Hematopoietic multipotent progenitor cell (in vitro differentiated cells): ENCODE results near the gene ZNF469. TPM values are rescaled to one million over a fixed set of nuclear protein-coding genes. Genes with fewer than 3 reads are reported as not detected.
"Not testable (repeated sequence)": the region's sequence is repeated elsewhere in the genome, so short reads cannot be mapped to it uniquely, and the experiment has no call there.

Experiments
- DNase-seq, 3 donors: peaks; one replicate each; pipeline ENCODE4 v3.0.0-alpha.2; 2011 to 2015; ENCODE audit warnings: low read depth in 2 of 3, low spot score in 2 of 3
- total RNA-seq: library from RNA; depleted of rRNA; stranded (reverse); fragments of >200 nt; gene quantifications from one replicate; pipeline ENCODE4 v1.2.3, GENCODE V29; 2012

Gene ZNF469
- total RNA-seq, 1 donor: 2.2 TPM

DNA sequence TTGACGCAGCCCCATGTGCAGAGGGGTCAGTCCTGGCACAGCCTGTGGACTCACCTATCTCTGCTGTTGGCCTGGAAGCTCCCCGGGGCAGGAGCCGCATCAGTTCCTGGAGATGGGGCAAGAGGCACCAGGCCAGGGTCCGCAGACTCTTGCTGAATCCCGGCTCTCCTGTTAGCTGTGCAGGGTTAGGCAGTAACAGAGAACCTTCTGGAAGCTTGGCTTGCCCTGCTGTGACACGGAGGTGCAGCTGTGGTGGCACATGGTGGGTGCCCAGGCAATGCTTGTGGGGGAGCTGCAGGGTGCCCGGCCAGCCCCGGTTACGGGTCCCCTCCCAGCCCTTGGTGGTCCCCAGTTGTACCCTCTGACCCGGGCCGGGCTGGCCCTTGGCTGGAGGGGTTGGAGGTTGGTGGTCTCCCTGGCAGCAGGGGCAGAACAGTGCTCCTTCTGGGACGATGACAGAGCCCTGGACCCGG is 26.0 kb upstream of the ZNF469 start:
- DNase-seq: no peak

DNA sequence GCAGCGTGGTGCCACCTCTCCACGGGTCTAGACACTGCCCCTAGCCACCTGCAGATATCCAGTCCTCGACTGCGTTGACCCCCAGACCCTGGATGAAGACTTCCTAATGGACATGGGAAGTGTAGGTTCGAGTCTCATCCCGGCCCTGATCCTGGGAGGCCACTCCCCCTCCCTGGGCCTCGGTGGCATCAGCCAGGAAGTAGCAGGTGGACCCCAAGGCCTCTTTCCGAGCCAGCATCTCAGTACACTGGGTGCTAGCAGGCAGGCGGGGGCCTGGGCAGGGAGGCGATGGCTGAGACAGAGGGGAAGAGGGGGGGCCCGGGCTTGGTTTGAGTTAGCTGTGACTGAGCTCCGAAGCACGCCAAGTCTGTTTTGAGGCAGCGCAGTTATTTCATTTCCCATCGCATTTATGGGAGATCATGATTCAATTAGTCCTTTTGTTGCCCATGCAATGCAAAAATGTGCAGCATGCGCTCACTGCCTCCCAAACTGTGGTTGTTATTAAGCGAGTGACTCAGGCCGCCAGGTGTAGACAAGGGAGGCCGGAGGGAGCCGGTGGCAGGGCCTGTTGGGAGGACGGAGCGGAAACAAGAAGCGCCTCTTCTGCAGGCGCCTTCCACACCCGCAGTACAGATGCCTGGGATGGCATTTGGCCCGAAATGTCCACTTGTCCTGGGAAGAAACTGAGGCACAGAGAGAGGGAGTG is 25.3 kb upstream of the ZNF469 start:
- DNase-seq: no peak

DNA sequence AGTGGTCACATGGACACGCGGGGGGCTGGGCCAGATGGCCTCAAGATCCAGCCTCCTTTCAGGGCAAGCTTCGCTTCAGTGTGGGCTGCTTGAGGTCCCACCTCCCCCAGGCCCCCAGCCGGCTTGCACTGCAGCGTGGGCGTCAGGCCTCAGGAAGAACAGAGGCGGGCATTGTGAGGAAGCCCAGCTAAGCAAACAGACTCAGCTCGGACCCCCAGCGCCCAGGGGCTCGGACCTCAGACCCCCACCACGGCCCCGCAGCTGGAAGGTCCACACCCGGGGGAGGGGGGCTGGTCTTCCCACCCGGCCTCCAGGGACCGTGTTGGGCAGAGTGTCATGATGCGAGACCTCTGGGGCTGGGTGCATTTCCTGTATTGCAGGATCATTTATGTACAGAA is 24.7 kb upstream of the ZNF469 start:
- no peak for DNase-seq

DNA sequence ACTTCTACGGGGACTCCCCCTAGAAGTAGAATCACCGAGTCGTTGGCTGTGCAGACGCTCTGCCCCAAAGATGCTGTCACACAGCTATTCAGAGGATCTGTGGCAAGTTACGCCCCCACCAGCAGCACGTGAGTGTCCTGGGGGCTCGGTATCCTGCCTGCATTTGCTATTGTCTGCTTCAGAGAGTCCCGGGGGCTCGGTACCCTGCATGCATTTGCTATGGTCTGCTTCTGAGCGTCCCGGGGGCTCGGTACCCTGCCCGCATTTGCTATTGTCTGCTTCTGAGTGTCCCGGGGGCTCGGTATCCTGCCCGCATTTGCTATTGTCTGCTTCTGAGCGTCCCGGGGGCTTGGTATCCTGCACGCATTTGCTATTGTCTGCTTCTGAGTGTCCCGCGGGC is 23.8 kb upstream of the ZNF469 start:
- DNase-seq: no peak

DNA sequence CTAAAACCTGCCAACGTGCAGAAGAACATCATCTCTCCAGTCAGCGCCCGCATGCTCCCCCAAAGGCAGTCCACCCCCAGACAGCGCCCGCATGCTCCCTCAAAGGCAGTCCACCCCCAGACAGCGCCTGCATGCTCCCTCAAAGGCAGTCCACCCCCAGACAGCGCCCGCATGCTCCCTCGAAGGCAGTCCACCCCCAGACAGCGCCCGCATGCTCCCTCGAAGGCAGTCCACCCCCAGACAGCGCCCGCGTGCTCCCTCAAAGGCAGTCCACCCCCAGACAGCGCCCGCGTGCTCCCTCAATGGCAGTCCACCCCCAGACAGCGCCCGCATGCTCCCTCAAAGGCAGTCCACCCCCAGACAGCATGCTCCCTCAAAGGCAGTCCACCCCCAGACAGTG is 22.4 kb upstream of the ZNF469 start:
- DNase-seq: not testable (repeated sequence)

DNA sequence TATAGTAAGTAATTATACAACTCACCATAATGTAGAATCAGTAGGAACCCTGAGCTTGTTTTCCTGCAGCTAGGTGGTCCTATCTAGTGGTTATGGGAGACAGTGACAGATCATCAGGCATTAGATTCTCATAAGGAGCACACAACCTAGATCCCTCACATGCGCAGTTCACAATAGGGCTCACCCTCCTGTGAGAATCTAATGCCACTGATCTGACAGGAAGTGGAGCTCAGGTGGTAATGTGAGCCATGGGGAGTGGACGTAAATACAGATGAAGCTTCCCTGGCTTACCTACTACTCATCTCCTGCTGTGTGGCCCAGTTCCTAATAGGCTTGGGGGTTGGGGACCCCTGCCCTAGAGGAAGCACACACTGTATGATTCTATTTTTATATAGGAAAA is 21.8 kb upstream of the ZNF469 start:
- no peak for DNase-seq

DNA sequence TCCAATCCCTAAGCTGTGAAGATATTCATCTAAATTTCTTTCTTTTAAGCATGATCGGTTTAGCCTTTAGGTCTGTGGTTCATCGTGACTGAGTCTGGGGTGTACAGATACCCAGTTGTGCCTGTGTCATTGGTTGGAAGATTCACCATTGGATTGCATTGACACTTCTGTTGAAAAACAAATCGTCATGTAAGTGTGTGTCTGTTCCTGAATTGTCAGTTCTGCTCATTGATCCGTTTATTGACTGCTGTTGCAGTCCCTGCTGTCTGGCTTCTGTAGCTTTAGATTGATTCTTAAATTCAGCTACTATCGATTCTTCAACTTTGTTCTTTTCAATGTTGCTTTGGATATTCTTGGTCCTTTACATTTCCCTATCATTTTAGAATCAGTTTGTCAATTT is 21.0 kb upstream of the ZNF469 start:
- no peak for DNase-seq

DNA sequence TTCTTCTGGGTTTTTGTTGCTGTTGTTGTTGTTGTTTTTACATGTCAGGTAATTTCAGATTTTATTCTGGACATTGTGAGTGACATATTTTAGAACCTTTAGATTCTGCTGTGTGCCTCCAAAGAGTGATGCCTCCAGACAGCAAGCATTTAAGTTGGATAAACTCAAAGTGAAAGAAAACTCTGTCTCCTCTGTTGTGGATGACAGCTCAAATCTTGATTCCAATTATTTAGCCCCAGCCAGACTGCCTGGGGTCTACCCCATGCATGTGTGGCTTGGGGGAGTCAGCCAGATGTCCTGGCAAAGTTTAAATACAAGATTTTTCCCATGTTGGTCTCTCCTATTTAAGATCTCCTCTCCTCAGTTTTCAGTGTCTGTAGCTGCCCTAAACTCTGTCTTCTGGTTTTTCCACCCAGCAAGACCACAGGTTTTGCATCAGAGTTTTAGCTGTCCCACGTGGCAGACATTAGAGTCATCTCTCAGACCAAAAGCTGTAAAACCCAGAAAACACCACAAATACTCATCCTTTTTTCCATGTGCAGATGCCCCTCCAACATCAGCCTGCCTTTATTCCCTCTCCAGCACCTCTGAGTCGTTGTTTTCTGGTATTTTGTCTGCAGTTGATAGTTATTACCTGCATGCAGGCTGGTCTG is 19.4 kb upstream of the ZNF469 start:
- DNase-seq: no peak

DNA sequence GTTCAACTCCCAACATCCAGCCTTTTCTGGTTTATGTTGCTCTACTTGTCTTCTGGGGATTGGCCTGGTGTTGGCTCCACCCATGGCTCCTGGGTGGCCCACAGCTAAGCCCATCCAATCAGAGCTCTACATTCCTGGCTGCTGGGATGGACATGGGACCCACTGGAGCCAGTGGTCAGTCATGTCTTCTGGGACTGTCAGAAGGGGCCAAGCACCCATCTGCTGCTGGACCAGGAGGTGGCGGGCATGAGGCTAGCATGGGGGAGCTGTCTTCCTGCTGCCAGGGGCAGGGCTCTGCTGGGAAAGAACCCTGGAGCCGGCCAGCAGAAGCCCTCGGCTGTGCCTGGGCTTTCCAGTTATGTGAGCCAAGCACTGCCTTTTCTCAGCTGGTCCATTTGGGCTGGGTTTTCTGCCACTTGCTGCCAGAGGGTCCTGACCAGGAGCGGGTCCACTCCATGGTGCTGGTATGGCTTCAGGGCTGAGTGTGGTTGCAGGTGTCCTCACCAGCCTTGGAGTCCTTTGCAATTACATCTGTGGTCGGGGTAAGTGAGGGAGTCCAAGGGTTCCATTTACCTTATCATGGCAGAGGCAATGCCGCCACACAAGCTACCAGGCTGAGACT is 17.4 kb upstream of the ZNF469 start:
- DNase-seq: no peak

DNA sequence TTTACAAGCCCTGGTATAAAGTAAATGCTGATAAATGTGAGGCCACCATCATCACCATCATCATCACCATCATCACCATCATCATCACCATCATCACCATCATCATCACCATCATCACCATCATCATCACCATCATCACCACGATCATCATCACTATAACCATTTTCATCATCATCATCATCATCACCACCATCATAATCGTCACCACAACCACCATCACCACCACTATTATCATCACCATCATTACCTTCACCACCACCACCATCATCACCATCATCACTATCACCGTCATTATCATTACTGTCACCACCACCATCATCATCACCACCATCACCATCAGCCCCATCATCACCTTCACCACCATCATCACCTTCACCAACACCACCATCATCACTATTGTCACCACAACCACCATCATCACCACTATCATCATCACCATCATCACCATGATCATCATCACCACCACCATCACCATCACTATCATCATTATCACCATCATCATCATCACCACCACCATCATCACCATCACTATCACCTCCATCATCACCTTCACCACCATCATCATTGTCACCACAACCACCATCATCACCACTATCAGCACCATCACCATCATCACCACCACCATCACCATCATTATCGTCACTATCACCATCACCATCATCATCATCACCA is 16.6 kb upstream of the ZNF469 start:
- no peak for DNase-seq

DNA sequence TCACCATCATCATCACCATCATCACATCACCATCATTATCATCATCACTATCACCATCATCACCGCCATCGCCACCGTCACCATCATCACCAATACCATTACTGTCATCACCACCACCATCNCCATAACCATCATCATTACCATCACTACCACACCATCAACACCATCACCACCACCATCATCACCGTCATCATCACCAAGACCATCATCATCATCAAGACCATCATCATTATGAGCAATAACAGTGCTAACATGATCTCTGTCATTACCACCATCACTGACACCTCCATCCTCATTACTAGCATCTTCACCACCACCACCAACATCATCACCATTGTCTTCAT is 16.1 kb upstream of the ZNF469 start:
- no peak for DNase-seq

DNA sequence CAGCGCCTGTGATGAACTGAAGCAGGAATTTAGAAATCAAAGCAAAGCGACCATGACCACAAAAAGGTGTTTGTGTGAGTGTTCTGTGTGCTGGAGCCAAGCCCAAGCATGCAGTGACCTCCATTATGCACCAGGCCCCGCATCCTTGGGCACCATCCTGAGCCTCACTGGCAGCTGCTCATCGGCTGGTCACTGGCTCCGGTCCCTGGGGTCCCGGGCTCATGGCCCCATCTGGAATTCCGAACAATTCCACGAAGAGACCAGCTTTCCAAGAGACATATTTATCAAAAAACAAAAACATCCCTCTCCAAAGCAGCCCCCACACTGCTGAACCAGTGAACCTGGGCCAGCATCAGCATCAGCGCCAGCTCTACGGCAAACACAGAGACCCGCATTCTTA is 15.2 kb upstream of the ZNF469 start:
- DNase-seq: no peak

DNA sequence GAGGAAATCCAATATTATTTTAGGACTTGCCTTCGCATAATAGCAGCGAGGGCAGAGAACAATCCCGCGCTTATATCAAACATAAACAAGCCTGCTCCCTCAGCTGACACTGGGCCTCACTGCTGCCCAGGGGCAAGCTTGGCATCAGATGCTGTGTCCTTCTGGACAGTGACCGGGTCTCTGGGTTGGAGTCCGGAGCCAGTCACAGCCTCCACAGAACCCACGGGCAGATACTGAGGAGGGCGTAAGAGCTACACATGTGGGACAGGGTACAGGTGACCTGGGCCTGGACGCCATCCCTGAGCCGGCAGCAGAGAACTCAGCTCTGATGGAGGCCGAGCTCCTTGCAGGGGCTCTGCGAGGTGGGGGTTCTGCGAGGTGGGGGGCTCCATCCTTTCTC is 14.7 kb upstream of the ZNF469 start:
- DNase-seq: no peak

DNA sequence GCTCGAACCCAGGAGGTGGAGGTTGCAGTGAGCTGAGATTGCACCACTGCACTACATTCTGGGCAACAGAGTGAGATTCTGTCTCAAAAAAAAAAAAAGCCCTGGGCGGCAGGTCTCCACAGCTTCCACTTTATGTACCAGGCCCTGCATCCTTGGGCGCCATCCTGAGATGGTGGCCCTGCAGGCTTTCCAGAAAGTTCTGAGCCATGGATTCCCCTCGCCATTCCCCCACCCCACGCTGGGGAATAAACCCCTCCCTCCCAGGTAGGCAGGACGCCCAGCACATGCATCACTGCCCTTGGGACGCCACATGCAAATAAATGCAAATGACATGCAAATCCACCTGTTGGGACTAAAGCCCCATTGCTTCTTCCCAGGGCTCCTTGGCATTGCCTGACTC is 13.8 kb upstream of the ZNF469 start:
- no peak for DNase-seq

DNA sequence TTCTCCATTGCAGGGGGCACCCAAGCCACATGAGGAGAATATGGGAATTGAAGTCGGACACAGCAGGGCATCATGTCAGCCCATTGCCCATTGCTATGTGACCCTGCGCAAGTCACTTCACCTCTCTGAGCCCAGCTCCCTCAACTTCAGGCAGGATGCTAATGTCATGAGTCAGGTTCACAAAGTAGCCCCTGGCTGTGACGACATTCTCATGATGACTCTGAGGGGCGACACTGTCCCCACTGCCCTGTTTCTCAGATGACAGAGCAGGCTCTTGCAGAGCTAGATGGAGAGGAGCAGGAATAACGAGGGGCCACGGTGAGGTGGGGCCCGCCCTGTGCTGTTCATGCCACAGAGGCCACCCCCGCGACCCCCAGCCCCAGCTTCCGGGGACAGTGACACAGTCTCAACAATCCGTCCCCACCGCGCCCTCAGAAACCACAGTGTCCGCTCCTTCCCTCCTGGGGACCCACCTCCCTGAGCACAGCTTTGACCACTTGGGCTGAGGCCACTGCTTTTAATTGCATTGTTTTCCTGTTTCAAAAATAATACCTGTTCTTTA is 13.2 kb upstream of the ZNF469 start:
- DNase-seq: no peak

DNA sequence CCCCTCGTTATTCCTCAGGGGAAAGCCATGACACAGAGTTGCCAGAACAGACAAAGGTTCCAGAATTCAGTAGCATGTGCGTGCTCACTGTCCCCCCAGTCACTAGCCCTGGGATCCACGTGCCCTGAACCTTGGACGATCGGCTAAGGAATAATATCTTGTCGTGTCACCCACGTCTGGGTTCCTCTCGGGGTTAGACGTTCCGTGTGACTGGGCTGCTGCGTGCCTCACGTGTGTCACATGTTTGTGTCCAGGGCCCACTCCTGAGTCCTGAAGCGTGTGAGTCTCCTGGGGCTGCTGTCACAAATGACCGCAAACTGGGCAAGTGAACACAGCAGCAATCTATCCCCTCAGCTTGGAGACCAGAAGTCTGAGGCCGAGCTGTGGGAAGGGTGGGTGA is 12.4 kb upstream of the ZNF469 start:
- no peak for DNase-seq

DNA sequence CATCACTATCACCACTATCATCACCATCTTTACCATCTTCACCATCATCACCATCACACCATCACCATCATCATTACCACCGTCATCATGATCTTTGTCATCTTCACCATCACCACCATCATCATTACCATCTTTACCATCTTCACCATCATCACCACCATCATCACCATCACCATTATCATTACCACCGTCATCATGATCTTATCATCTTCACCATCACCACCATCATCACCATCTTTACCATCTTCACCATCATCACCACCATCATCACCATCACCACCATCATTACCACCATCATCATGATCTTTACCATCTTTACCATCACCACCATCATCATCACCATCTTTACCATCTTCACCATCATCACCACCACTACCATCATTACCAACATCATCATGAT is 10.2 kb upstream of the ZNF469 start:
- no peak for DNase-seq

DNA sequence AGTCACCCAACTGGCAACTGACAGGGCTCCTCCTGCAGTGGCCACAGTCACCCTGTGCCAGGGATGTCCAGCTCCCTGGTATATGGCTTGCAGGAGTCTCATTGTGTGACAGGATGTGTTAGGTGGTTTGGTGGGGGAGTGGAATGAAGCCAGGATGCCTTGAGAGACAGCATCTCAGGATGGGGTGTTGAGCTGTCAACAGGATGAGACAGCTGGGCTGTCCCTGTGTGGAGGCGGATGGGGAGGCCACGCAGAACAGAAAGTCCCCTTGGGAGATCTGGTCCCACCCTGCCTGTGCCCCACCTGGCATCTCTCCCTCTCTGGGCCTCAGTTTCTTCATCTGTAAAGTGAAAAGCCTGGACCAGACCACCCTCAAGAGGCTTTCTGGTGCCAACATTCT is 9.5 kb upstream of the ZNF469 start:
- no peak for DNase-seq

DNA sequence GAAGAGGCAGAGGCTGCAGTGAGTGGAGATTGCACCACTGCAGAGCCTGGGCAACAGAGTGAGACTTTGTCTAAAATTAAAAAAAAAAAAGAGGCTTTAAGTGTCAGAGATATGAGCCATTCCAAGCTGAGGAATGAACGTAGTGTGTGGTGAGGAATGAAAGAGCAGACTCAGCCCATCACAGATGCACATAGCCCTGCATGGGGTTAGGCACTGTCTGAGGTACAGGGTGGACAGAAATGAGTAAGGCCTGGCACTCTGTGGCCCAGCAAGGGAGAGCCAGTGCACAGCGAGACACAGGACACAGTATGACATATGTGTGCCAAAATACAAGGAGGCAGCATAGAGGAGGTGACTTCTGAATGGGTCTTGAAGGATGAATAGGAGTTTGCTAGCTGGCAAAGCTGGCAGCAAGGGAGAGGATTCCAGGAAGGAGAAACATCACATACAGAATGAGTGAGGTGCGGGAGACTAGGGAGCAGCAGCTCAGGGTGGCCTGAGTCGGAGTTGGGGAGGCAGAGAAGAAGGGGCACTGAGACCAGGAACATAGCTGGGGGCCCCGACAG is 8.7 kb upstream of the ZNF469 start:
- no peak for DNase-seq

DNA sequence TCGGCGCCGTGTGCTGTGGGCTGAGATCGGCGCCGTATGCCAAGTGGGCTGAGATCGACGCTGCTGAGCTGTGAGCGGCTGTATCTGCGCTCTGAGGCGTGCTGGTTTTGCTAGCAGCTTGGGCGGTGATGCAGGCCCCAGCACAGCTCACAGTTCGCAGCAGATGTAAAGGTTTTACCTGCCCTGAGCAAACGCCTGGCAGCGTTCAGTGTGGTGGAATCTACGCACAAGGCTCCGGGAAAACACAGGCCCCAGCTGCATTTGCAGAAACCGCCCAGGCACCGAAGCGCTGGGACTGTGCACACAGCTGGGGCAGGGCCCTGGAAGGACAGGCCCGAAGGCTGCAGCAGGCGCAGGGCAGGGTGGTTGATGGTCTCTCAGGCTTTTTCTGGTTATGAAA is 8.0 kb upstream of the ZNF469 start:
- no peak for DNase-seq
